ENCODE measurements around the gene GPR150.
A peak's percentile ranks its signal among the peaks of the same experiment; 100 is the strongest.
"Not testable (repeated sequence)": the region's sequence is repeated elsewhere in the genome, so short reads cannot be mapped to it uniquely, and the experiment has no call there.

GPR150 gene

GRCh38 chr5:95628933-95629332, 9.0 kb downstream of the GPR150 start:
- DNase-seq (ENCODE audit: low read depth) = no peak
- TF ChIP-seq CTCF (IDR thresholded peaks at IDR 0.05; ENCODE audit: low read length, missing control alignments) = no peak
- H3K4me3 ChIP-seq (replicated peaks; ENCODE audit: low read depth, low read length) = no peak overlapping the region

DNA sequence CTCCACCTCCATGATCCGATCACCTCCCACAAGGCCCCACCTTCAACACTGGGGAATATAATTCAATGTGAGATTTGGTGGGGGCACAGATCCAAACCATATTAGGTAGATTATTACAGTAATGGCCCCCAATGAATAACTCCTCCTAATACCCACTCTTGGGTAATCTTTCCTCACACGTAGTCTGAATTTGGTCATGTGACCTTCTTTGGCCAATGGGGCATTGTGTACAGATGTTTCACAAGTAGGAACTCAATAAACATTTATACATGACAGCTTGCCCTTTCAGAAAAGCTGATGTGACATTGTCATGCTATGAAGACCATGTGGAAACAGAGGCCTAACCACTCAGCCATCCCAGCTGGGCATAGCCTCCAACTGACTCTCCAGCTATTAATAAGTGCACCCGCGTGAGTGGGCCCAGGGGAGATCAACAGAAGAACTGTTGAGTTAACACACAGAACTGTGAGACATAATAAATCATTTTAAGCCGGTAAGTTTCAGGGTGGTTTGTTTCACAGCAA, 10.6 kb downstream of the GPR150 start:
- no peak overlapping the region for H3K4me3 ChIP-seq (replicated peaks; ENCODE audit: low read depth, low read length)
- no peak for TF ChIP-seq CTCF (IDR thresholded peaks at IDR 0.05; ENCODE audit: low read length, missing control alignments)
- no peak for DNase-seq (ENCODE audit: low read depth)

DNA sequence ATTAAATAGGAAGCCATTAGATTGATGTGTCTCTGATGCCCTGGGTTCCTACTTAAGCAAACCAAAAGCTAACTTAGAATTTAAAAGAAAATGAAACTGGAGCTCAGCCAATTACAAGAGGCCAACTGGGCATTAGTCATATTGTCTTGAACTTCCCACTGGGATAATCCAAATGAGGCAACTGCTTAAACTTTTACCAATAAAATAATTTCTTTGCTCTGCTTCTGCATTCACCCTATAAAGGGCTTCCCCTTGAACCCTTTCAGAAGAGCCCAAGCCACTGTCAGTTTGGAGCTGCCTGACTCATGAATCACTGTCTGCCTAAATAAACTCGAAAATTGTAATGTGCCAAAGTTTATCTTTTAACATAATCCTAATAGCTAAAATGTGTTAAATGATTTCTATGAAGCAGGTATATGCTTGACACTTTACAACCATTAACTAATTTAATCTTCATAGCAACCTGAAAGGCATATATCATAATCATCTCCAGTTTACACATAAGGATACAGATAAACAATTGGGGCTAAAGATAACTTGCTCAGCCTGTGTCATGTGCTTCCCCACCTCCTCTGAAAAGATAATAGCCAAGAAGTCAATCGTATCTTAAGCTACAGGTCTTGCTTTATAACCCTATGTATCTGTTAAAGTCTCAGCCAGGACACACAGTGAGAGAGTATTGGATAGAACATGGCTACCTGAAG, 11.5 kb downstream of the GPR150 start:
- H3K4me3 ChIP-seq (replicated peaks; ENCODE audit: low read depth, low read length) = no peak overlapping the region
- peak; percentile 86 for DNase-seq (ENCODE audit: low read depth)

DNA sequence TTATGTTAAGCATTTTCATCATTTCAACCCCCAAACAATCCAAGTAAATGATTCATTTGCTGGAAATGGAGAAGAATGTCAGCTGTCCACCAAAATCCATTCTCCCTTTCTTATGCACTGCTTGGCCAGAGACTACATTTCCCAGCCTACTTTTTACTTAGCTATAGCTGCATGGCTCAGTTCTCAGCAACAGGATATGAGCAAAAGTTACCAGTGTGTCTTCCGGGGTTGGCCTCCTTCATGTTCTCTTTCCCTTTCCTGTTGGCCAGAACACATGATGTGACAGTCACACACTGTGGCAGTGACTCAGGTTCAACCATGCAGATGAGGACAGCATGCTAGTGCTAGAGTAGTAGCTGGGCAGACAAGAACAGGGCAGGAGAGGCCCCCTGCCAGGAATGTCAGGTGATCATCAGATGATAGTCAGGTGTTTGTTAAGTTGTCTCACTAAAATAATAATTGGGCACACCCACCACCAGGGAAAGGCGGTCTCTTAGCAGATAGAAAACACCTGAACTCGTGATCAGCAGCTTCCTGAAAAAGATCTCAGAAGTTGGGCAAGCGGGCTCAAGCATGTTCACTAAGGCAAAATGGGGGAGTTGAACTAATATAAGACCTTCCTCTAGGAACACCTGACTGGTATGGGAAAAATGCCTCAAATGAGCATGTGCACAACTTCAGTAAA, 12.2 kb downstream of the GPR150 start:
- DNase-seq (ENCODE audit: low read depth) = peak; percentile 73
- no peak overlapping the region for H3K4me3 ChIP-seq (replicated peaks; ENCODE audit: low read depth, low read length)
- no peak for TF ChIP-seq CTCF (IDR thresholded peaks at IDR 0.05; ENCODE audit: low read length, missing control alignments)

More for the DNA sequence above, 11.5 kb downstream of the GPR150 start:
- no peak for TF ChIP-seq CTCF (IDR thresholded peaks at IDR 0.05; ENCODE audit: low read length, missing control alignments)

GRCh38 chr5:95632942-95633341, 13.1 kb downstream of the GPR150 start:
- DNase-seq (ENCODE audit: low read depth); H3K4me3 ChIP-seq (replicated peaks; ENCODE audit: low read depth, low read length): not testable (repeated sequence)

GRCh38 chr5:95633671-95634070, 13.8 kb downstream of the GPR150 start:
- DNase-seq (ENCODE audit: low read depth) = no peak
- H3K4me3 ChIP-seq (replicated peaks; ENCODE audit: low read depth, low read length) = no peak overlapping the region
- TF ChIP-seq CTCF (IDR thresholded peaks at IDR 0.05; ENCODE audit: low read length, missing control alignments) = no peak

DNA sequence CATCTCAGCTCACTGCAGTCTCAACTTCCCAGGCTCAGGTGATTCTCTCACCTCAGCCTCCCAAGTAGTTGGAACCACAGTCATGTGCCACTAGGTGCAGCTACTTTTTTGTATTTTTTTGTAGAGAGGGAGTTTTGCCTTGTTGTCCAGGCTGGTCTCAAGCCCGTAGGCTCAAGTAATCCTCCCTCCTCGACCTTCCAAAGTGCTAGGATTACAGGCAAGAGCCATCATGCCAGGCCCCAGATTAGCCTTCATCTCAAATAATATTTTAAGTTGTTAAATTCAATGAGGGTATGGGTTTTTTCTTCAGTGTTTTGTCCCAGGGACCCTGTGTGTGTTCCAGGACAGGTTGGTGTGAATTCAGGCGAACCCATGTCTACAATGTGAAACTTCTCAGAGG, 14.2 kb downstream of the GPR150 start:
- H3K4me3 ChIP-seq (replicated peaks; ENCODE audit: low read depth, low read length) = no peak overlapping the region
- TF ChIP-seq CTCF (IDR thresholded peaks at IDR 0.05; ENCODE audit: low read length, missing control alignments) = no peak
- no peak for DNase-seq (ENCODE audit: low read depth)

All from fibroblast of pulmonary artery (primary cell).